Kidney (tissue), 14 donors: ENCODE data around the gene NKIRAS1. TPM values are rescaled to one million over a fixed set of nuclear protein-coding genes. Genes with fewer than 3 reads are reported as not detected.

Source experiments
- DNase-seq, 5 donors: peaks; one replicate each; pipeline ENCODE4 v3.0.0-alpha.2; 2013 to 2020
- FAIRE-seq: peaks from 2 replicates; lab custom pipeline; 2012; peaks lifted over from hg19 to GRCh38; lab: Jason Lieb, UNC
- H3K27ac ChIP-seq, 2 donors: one replicate each; pipeline ENCODE4 v1.7.0; 2013; ENCODE audit warnings: low read depth in 2 of 2, low read length in 2 of 2, inconsistent platforms in 1 of 2
- H3K27me3 ChIP-seq: one replicate; pipeline ENCODE4 v1.7.1; 2013; ENCODE audit warnings: low read length, inconsistent platforms; ENCODE audit not compliant: control insufficient read depth, insufficient read depth
- H3K36me3 ChIP-seq, 3 donors: one replicate each; pipeline versions ENCODE4 v1.7.0 to v1.7.1; 2013; ENCODE audit warnings: low read length in 3 of 3, control low read depth in 1 of 3, inconsistent platforms in 1 of 3; ENCODE audit not compliant: insufficient read depth in 3 of 3, control insufficient read depth in 2 of 3
- H3K4me1 ChIP-seq, 3 donors: one replicate each; pipeline versions ENCODE4 v1.7.0 to v1.7.1; 2013; ENCODE audit warnings: low read length in 3 of 3, inconsistent platforms in 1 of 3, low read depth in 1 of 3; ENCODE audit not compliant: control insufficient read depth in 2 of 3, insufficient read depth in 2 of 3
- H3K4me3 ChIP-seq, 3 donors: one replicate each; pipeline versions ENCODE4 v1.7.0 to v1.8.1; 2013; ENCODE audit warnings: low read length in 3 of 3, control low read depth in 1 of 3, inconsistent platforms in 1 of 3
- H3K9ac ChIP-seq, 3 donors: one replicate each; pipeline versions ENCODE4 v1.7.0 to v1.7.1; 2013; ENCODE audit warnings: low read length in 3 of 3, control low read depth in 1 of 3, inconsistent platforms in 1 of 3
- H3K9me3 ChIP-seq, 3 donors: one replicate each; pipeline versions ENCODE4 v1.7.0 to v1.7.1; 2013; ENCODE audit warnings: low read length in 3 of 3, control low read depth in 1 of 3, inconsistent platforms in 1 of 3; ENCODE audit not compliant: control insufficient read depth in 2 of 3, insufficient read depth in 1 of 3
- intact Hi-C: fragments of 100-400 bp; cut with DNase I; formaldehyde crosslinking; loops from one replicate; pipeline ENCODE4 v1.11.1; 2022
- polyA plus RNA-seq: library from polyadenylated mRNA; stranded (reverse); fragments of 350-450 nt; fragmentation: Illumina TruSeq; extraction: RNeasy Lipid Tissue Mini Kit (QIAGEN cat#74804); gene quantifications from one replicate; pipeline ENCODE4 v1.2.3, GENCODE V29; 2014; ENCODE audit warnings: low read depth, low replicate concordance; ENCODE audit not compliant: insufficient read depth
- total RNA-seq: library from RNA; stranded (reverse); fragmentation: NEBNext Ultra II Directional; extraction: Animal tissue kit (Norgen Biotek cat#: 25700); gene quantifications from one replicate; pipeline ENCODE4 v1.2.1, GENCODE V29; 2021
- TF ChIP-seq, protein P1 (sequence below): IDR thresholded peaks from 3 replicates; pipeline ENCODE4 v1.5.1; 2012; ENCODE audit warnings: mild to moderate bottlenecking, moderate library complexity, borderline replicate concordance; ENCODE audit not compliant: insufficient read depth; ENCODE audit errors: extremely low read depth
- donor health status: control.
- donor health status: control.
- donor health status: control.
- donor health status: control.
- donor health status: control.
- donor health status: DM: yes; HTN: yes; CAD: no.
- donor health status: Normal renal cell carcinoma (clear cell type).

The NKIRAS1 gene
- total and polyA plus RNA-seq, 2 donors from 2014 or later: 7.1 to 17.2 TPM

DNA sequence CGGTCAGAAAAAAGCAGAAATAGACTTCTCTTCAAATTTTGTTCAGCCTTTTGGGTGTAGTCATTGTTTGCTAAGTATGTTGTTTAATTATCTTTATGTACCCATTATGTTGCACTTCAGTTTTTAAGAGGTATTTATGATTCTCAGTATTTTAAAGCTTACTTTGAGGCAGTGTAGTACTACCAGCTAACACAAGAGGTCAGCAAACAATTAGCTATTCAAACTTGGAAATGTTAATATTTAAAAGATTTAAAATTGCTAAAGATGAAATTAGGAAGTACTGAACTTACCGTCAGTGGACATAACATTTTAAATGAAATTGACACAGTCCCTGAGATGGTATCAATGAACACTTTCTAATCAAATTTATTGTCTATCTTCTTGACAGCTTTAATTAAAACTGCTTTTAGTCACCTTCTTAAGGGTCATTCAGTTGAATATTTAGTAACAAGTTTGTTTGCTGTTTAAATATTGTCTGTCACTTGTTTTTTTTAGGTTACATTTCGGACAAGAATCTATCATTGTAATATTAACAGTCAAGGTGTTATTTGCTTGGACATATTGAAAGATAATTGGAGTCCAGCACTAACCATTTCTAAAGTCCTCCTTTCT, 28.1 kb downstream of the NKIRAS1 start:
- no peak overlapping the region for H3K9ac ChIP-seq
- H3K4me3 ChIP-seq: no peak overlapping the region
- intact Hi-C loops: no loop called here
- no peak overlapping the region for H3K27ac ChIP-seq
- no peaks in the 10 kb centered on the region for H3K36me3 ChIP-seq
- TF ChIP-seq, protein P1, sequence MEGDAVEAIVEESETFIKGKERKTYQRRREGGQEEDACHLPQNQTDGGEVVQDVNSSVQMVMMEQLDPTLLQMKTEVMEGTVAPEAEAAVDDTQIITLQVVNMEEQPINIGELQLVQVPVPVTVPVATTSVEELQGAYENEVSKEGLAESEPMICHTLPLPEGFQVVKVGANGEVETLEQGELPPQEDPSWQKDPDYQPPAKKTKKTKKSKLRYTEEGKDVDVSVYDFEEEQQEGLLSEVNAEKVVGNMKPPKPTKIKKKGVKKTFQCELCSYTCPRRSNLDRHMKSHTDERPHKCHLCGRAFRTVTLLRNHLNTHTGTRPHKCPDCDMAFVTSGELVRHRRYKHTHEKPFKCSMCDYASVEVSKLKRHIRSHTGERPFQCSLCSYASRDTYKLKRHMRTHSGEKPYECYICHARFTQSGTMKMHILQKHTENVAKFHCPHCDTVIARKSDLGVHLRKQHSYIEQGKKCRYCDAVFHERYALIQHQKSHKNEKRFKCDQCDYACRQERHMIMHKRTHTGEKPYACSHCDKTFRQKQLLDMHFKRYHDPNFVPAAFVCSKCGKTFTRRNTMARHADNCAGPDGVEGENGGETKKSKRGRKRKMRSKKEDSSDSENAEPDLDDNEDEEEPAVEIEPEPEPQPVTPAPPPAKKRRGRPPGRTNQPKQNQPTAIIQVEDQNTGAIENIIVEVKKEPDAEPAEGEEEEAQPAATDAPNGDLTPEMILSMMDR: peak; percentile 77
- DNase-seq (peak in 1 of 5 donors; percentile 54), FAIRE-seq (peak; percentile 93)
- H3K27me3 ChIP-seq: no peaks in the 10 kb centered on the region
- no peaks in the 10 kb centered on the region for H3K9me3 ChIP-seq
- no peaks in the 10 kb centered on the region for H3K4me1 ChIP-seq

DNA sequence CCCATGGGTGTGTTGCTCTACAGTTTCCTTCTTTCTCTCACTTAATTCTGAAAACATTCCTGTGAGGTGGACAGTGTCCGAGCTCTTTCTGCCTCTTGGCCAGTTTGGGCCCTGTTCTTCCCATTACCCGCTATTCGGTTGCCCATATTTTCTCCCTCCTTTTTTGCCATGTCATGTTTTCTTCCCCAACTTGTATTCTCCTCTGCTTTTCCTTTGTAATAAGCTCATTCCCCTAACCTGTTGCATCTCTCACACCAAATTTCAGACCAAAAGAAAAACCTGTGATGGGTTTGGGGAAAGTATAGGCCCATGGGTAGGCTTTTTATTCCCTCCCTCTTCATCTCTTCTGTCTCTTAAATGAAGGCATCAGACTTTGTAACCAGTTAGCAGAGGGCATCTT, 30.5 kb downstream of the NKIRAS1 start:
- TF ChIP-seq, protein P1: no peak
- DNase-seq (no peak), FAIRE-seq (no peak)
- Histone ChIP-seq H3K4me3 (no peak overlapping the region), H3K9ac (no peak overlapping the region), H3K36me3 (no peaks in the 10 kb centered on the region), H3K27me3 (no peaks in the 10 kb centered on the region), H3K4me1 (no peaks in the 10 kb centered on the region), H3K27ac (no peak overlapping the region), H3K9me3 (no peaks in the 10 kb centered on the region)
- intact Hi-C loops: no loop called here

DNA sequence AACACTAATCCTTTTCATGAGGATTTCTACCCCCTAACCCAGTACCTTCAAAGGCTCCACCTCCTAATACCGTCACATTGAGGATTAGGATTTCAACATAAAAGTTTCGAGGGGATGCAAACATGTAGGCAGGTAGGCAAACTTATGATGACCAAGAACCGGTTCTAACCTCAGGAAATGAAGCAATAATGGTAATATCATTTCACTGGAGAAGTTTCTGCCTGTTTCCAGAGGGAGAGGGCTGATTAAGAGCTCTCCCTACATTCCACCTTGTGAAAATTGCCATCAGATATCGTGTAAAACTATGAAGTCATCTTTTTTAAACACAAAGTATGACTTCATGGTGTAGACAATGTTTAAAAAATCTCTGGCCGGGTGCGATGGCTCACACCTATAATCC, 31.6 kb downstream of the NKIRAS1 start:
- Histone ChIP-seq H3K9me3 (no peaks in the 10 kb centered on the region), H3K27ac (no peak overlapping the region), H3K4me1 (no peaks in the 10 kb centered on the region), H3K27me3 (no peaks in the 10 kb centered on the region), H3K9ac (no peak overlapping the region), H3K4me3 (no peak overlapping the region), H3K36me3 (no peaks in the 10 kb centered on the region)
- intact Hi-C loops: no loop called here
- DNase-seq (no peak), FAIRE-seq (no peak)
- TF ChIP-seq, protein P1: no peak

DNA sequence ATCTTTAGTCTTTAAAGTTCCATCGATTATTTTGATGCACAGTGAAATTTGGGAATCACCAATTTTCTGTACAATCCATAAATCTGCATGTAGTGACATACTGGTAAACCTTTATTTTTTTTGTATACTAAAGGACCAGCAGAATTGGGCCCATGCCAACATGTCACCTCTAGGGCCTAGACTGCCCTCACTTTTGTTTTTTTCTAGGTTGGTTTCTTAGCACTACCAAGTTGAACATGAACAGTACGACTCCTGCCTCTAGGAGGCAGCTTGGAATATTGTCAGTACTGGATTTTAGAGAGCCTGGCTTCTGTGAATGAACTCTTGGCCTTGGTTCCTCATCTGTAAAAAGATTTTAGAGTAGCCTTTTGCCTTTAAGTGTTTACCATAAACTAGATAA, 32.3 kb downstream of the NKIRAS1 start:
- Histone ChIP-seq H3K9ac (no peak overlapping the region), H3K36me3 (no peaks in the 10 kb centered on the region), H3K4me1 (no peaks in the 10 kb centered on the region), H3K27ac (no peak overlapping the region), H3K27me3 (no peaks in the 10 kb centered on the region), H3K9me3 (no peaks in the 10 kb centered on the region), H3K4me3 (no peak overlapping the region)
- FAIRE-seq (no peak), DNase-seq (no peak)
- intact Hi-C loops: no loop called here
- TF ChIP-seq, protein P1: peak; percentile 14
